Measurements from ENCODE around the gene FTH1.
A peak's percentile ranks its signal among the peaks of the same experiment; 100 is the strongest.

The FTH1 gene

DNA sequence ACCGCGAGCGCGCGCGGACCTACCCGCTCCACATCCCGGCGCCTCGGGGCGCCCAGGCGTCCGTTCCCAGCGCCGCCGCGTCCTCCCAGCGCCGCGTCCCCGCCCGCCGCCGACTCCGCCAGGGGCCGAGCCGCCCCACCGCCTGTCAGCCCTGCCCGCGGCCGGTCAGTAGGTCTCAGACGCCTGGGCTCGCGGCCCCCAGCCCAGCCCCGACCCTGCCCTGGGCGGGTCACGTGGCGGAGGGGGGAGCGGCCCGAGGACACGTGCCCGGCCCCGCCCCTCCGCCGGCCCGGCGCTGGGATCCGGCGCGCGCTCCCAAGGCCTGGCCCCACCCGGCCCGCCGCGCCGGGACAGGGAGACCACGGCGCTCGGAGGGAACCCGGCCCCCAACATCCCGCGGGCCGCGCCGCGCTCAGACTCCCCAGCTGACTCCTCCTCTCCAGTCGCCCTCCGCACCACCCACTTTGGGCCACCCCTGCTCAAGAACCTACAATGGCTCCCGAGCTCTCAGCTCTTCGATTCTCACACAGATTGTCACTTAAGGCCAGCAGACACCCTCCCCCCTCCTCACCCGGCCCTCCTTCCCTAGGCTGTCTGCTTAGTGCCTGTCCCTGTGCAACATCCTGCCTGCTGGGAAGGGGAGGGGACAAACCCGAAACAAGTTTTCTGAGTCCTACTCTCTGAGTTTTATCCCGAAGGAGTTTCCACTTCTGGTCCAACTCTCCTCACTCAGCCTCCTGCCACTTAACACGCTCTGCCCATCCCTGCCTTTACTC lies 49.9 kb downstream of the FTH1 start, which contains the start of gene RAB3IL1:
RAB3IL1 (minus strand) TSS at position 233 of the 776 bp plus-strand sequence; CDS start at position 34, 199 bp downstream.
- no peak for DNase-seq (ENCODE audit: low read depth, low spot score)
- CTCF ChIA-PET = interaction anchor here (0.8 to 12.2 kb wide), 7 partner anchors 8 to 165 kb away, joined by 3 to 245 read pairs (median 3); partner anchors contain the start of gene BEST1
- TF ChIP-seq, protein P1, sequence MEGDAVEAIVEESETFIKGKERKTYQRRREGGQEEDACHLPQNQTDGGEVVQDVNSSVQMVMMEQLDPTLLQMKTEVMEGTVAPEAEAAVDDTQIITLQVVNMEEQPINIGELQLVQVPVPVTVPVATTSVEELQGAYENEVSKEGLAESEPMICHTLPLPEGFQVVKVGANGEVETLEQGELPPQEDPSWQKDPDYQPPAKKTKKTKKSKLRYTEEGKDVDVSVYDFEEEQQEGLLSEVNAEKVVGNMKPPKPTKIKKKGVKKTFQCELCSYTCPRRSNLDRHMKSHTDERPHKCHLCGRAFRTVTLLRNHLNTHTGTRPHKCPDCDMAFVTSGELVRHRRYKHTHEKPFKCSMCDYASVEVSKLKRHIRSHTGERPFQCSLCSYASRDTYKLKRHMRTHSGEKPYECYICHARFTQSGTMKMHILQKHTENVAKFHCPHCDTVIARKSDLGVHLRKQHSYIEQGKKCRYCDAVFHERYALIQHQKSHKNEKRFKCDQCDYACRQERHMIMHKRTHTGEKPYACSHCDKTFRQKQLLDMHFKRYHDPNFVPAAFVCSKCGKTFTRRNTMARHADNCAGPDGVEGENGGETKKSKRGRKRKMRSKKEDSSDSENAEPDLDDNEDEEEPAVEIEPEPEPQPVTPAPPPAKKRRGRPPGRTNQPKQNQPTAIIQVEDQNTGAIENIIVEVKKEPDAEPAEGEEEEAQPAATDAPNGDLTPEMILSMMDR (IDR thresholded peaks at IDR 0.05; ENCODE audit: insufficient read depth, low read length, missing control alignments) = no peak
- POLR2A ChIA-PET = interaction anchor here (0.6 to 1.0 kb wide), 2 partner anchors 50 to 487 kb away, joined by 3 read pairs; partner anchors contain the start of gene FTH1
- H3K4me3 ChIP-seq (ENCODE audit: low read depth, low read length) = peak within 1 kb of the TSS; percentile 58

DNA sequence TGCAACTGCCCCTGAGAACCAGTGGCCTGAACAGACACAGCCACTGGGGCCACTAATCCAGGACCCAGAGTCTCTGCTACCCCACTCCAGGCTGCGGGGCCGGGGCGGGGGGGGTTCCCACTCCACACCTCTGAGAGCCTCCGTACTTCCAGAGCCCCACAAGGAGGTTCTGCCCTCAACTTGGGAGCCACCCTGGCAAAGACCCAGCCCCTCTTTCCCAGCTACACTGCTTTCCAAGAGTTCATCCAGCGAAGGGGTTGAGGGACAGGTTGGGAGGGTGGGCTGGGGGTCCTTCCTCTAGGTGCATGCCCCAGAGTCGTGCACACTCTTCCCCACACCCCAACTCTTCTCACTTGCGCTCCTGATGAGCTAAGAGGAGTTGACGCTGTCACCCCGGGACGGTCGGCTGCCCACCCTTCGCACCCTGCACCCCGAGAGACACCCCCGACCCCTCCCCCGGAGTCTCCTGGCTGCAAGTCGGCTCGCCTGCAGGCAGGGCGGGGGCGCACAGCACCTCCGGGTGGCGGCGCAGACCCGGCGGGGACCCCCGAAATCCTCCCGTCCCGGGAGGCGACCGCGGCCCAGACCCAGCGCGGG lies 50.6 kb downstream of the FTH1 start:
- ChIA-PET CTCF (interaction anchor here (0.8 to 12.2 kb wide), 8 partner anchors 8 to 165 kb away, joined by 3 to 245 read pairs (median 3); partner anchors contain the start of gene BEST1), POLR2A (no interaction called here)
- DNase-seq (ENCODE audit: low read depth, low spot score) = no peak
- H3K4me3 ChIP-seq (ENCODE audit: low read depth, low read length) = peak overlapping the region; percentile 58
- TF ChIP-seq, protein P1 (IDR thresholded peaks at IDR 0.05; ENCODE audit: insufficient read depth, low read length, missing control alignments) = no peak

DNA sequence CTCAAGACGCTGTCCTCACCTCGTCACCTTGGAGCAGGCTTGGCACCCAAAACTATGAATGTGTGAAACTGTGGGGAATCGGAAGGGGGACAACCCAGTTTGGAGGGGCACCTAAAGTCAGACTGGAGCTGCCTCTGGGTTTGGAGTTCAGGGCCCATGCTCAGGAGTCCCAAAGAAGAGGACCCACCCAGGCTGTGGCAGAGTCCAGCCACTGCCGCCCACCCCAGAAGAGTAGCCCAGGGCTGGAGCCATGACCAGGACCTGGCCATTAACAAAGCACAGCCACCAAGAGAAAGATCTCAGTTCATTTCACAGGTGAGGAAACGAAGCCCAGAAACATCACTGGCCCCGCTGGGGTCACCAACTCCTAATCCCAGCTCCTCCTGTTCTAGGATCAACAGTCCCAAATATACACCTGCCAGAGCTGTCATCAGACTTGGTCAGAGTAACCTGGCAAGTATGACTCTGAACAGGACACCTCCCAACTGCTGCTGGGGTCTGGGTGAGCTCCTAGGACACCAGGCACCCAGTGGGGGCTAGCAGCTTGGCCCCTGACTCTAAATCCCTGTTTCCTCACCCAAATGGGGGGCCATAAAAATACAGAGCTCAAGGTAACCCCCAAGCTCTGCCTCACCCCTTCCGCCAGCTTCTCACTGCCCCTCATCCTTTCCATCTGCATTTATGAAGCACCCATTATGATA lies 52.8 kb downstream of the FTH1 start:
- DNase-seq (ENCODE audit: low read depth, low spot score) = no peak
- H3K4me3 ChIP-seq (ENCODE audit: low read depth, low read length) = no peak overlapping the region
- ChIA-PET CTCF (interaction anchor here (0.9 to 12.2 kb wide), 4 partner anchors 15 to 194 kb away, joined by 3 to 245 read pairs (median 18); partner anchors contain the start of gene BEST1), POLR2A (interaction anchor here (0.7 kb wide), 1 partner anchor 99 kb away, joined by 3 read pairs; no protein-coding TSS in a partner anchor)
- TF ChIP-seq, protein P1 (IDR thresholded peaks at IDR 0.05; ENCODE audit: insufficient read depth, low read length, missing control alignments) = no peak

Data from AG04449 (cell line).